ENCODE measurements around the gene SYNGR3.

Gene SYNGR3

GRCh38 chr16:1980030-1980769 is 9.6 kb upstream of the SYNGR3 start:
- no peak for TF ChIP-seq CTCF (conservative IDR thresholded peaks at IDR 0.05; ENCODE audit: low read depth, low read length)
- H3K4me3 ChIP-seq (ENCODE audit: low read depth, low read length) = no peak overlapping the region

GRCh38 chr16:1980770-1981087 is 9.0 kb upstream of the SYNGR3 start:
- no peak overlapping the region for H3K4me3 ChIP-seq (ENCODE audit: low read depth, low read length)
- TF ChIP-seq CTCF (conservative IDR thresholded peaks at IDR 0.05; ENCODE audit: low read depth, low read length) = no peak
- DNase-seq (ENCODE audit: low read depth) = no peak

More at GRCh38 chr16:1980030-1980769, 9.6 kb upstream of the SYNGR3 start:
- DNase-seq (ENCODE audit: low read depth) = no peak

GRCh38 chr16:1981398-1981836 is 8.4 kb upstream of the SYNGR3 start, which contains the start of gene NOXO1:
Gene NOXO1 (minus strand): TSS chr16:1981469. CDS start chr16:1981179, 290 bp downstream.
- no peak for DNase-seq (ENCODE audit: low read depth)
- TF ChIP-seq CTCF (conservative IDR thresholded peaks at IDR 0.05; ENCODE audit: low read depth, low read length) = no peak
- no peak within 1 kb of the TSS for H3K4me3 ChIP-seq (ENCODE audit: low read depth, low read length)

GRCh38 chr16:1982013-1982433 is 7.7 kb upstream of the SYNGR3 start:
- no peak for TF ChIP-seq CTCF (conservative IDR thresholded peaks at IDR 0.05; ENCODE audit: low read depth, low read length)
- DNase-seq (ENCODE audit: low read depth) = no peak

GRCh38 chr16:1982991-1983543 is 6.7 kb upstream of the SYNGR3 start:
- peak overlapping the region; percentile 67 for H3K4me3 ChIP-seq (ENCODE audit: low read depth, low read length)
- DNase-seq (ENCODE audit: low read depth) = peak; percentile 30
- TF ChIP-seq CTCF (conservative IDR thresholded peaks at IDR 0.05; ENCODE audit: low read depth, low read length) = peak; percentile 16

More at GRCh38 chr16:1982013-1982433, 7.7 kb upstream of the SYNGR3 start:
- H3K4me3 ChIP-seq (ENCODE audit: low read depth, low read length) = no peak overlapping the region

- TF ChIP-seq CTCF (conservative IDR thresholded peaks at IDR 0.05; ENCODE audit: low read depth, low read length) = peak; percentile 42
- peak within 1 kb of the TSS; percentile 67 for H3K4me3 ChIP-seq (ENCODE audit: low read depth, low read length)
- DNase-seq (ENCODE audit: low read depth) = peak; percentile 93
These were observed 6.0 kb upstream of the SYNGR3 start, which contains the start of gene GFER for GRCh38 chr16:1983544-1984346. Gene GFER (plus strand): TSS chr16:1984193. CDS start chr16:1984219, 26 bp downstream.
